GM12873 (cell line): ENCODE results near the gene ZC3H12D.
A peak's percentile ranks its signal among the peaks of the same experiment; 100 is the strongest.

Experiments used
- CTCF ChIP-seq: IDR thresholded peaks from 2 replicates; pipeline ENCODE4 v1.5.1; 2012; ENCODE audit warnings: low read depth, mild to moderate bottlenecking, moderate library complexity, low read length, control low read depth; ENCODE audit not compliant: insufficient read depth; ENCODE audit errors: missing control alignments

Gene ZC3H12D

GRCh38 chr6:149438855-149439254 lies 46.0 kb downstream of the ZC3H12D start:
- TF ChIP-seq CTCF: no peak

- TF ChIP-seq CTCF: no peak
Observed at GRCh38 chr6:149437212-149437611, 47.6 kb downstream of the ZC3H12D start.

GRCh38 chr6:149436647-149437046 lies 48.2 kb downstream of the ZC3H12D start:
- TF ChIP-seq CTCF: no peak

- no peak for TF ChIP-seq CTCF
Observed at GRCh38 chr6:149435919-149436586, 48.8 kb downstream of the ZC3H12D start.

DNA sequence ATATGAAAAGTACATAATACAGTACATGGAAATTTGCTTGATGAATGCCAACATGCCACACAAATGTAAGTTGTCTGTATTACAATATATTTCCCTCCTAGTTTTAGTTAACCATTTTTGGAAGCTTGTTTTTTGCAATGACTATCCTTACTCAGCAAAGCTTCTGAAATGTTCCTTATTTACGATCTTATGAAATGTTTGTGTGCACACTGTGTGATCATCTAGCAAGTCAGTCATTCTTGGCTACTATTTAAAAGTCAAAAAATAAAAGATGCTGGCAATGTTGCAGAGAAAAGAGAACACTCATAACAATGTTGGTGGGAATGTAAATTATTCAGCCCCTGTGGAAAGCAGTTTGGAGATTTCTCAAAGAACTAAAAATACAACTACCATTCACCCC lies 50.9 kb downstream of the ZC3H12D start:
- TF ChIP-seq CTCF: no peak

- no peak for TF ChIP-seq CTCF
Observed at GRCh38 chr6:149433405-149433804, 51.4 kb downstream of the ZC3H12D start.

- TF ChIP-seq CTCF: peak; percentile 96
Observed at GRCh38 chr6:149431905-149432775, 52.7 kb downstream of the ZC3H12D start.
